SU-DHL-6 (cell line): ENCODE results near the gene DUSP22.
"Not testable (repeated sequence)": the region's sequence is repeated elsewhere in the genome, so short reads cannot be mapped to it uniquely, and the experiment has no call there.

Source experiments
- H2AFZ ChIP-seq: fragments of 200-600 bp; sonication (generic); 2 replicates; pipeline ENCODE4 v1.6.1; 2014; ENCODE audit warnings: low read depth, mild to moderate bottlenecking, moderate library complexity, mixed read lengths, antibody characterized with exemption, low read length; ENCODE audit not compliant: severe bottlenecking
- H3F3A ChIP-seq: fragments of 200-600 bp; shearing (Covaris generic); 2 replicates; pipeline ENCODE4 v1.6.0; 2016; ENCODE audit warnings: antibody characterized with exemption, mild to moderate bottlenecking; ENCODE audit not compliant: insufficient read depth
- H3K27ac ChIP-seq: fragments of 200-600 bp; sonication (generic); 2 replicates; pipeline ENCODE4 v1.5.1; 2016; ENCODE audit warnings: low read depth, mild to moderate bottlenecking, low read length, moderate library complexity, mixed read lengths
- H3K27me3 ChIP-seq: fragments of 200-600 bp; sonication (generic), shearing (Covaris generic); 2 replicates; pipeline ENCODE4 v1.6.0; 2014; ENCODE audit warnings: mild to moderate bottlenecking, low read length
- H3K36me3 ChIP-seq: fragments of 200-600 bp; sonication (generic); 2 replicates; pipeline ENCODE4 v1.6.1; 2014; ENCODE audit warnings: mild to moderate bottlenecking, low read length, mixed read lengths
- H3K4me2 ChIP-seq: fragments of 300-600, 200-600 bp; shearing (Covaris generic), sonication (generic); 2 replicates; pipeline ENCODE4 v1.6.0; 2014; ENCODE audit warnings: low read length, low read depth, mild to moderate bottlenecking; ENCODE audit not compliant: poor library complexity, severe bottlenecking
- H3K4me3 ChIP-seq: fragments of 200-600 bp; sonication (generic); 2 replicates; pipeline ENCODE4 v1.5.1; 2014; ENCODE audit warnings: antibody characterized with exemption, low read length, mild to moderate bottlenecking, mixed read lengths; ENCODE audit not compliant: insufficient read depth, poor library complexity, severe bottlenecking
- H3K79me2 ChIP-seq: fragments of 200-600 bp; sonication (generic); 2 replicates; pipeline ENCODE4 v1.6.1; 2014; ENCODE audit warnings: mild to moderate bottlenecking, low read length, moderate library complexity; ENCODE audit not compliant: insufficient read depth
- H3K9ac ChIP-seq: fragments of 200-600 bp; sonication (generic); 2 replicates; pipeline ENCODE4 v1.7.0; 2014; ENCODE audit warnings: mild to moderate bottlenecking, low read length
- H3K9me2 ChIP-seq: fragments of 200-600 bp; sonication (generic); replicated peaks from 2 replicates; pipeline ENCODE4 v1.6.1; 2014; ENCODE audit warnings: low read length; ENCODE audit not compliant: insufficient read depth
- H3K9me3 ChIP-seq: fragments of 200-600 bp; sonication (generic); 2 replicates; pipeline ENCODE4 v1.6.1; 2014; ENCODE audit warnings: low read length, mixed read lengths; ENCODE audit not compliant: insufficient read depth
- H4K20me1 ChIP-seq: fragments of 200-600 bp; sonication (generic); 2 replicates; pipeline ENCODE4 v1.6.1; 2014; ENCODE audit warnings: low read depth, mild to moderate bottlenecking, antibody characterized with exemption, low read length, moderate library complexity, mixed read lengths
- EZH2phosphoT487 ChIP-seq: fragments of 200-600 bp; sonication (generic), shearing (Covaris generic); conservative IDR thresholded peaks from 2 replicates; pipeline ENCODE4 v1.6.1; 2018; ENCODE audit warnings: mild to moderate bottlenecking, antibody characterized with exemption, low read length, moderate library complexity, mixed read lengths
- TF ChIP-seq, protein P1 (sequence below): fragments of 200-600 bp; sonication (generic); IDR thresholded peaks from one replicate; pipeline ENCODE4 v1.5.1; 2017; ENCODE audit warnings: antibody characterized with exemption, mild to moderate bottlenecking, low read length, moderate library complexity; ENCODE audit not compliant: insufficient read depth, poor library complexity, severe bottlenecking

DUSP22 gene, protein sequence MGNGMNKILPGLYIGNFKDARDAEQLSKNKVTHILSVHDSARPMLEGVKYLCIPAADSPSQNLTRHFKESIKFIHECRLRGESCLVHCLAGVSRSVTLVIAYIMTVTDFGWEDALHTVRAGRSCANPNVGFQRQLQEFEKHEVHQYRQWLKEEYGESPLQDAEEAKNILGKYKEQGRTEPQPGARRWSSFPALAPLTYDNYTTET

DNA sequence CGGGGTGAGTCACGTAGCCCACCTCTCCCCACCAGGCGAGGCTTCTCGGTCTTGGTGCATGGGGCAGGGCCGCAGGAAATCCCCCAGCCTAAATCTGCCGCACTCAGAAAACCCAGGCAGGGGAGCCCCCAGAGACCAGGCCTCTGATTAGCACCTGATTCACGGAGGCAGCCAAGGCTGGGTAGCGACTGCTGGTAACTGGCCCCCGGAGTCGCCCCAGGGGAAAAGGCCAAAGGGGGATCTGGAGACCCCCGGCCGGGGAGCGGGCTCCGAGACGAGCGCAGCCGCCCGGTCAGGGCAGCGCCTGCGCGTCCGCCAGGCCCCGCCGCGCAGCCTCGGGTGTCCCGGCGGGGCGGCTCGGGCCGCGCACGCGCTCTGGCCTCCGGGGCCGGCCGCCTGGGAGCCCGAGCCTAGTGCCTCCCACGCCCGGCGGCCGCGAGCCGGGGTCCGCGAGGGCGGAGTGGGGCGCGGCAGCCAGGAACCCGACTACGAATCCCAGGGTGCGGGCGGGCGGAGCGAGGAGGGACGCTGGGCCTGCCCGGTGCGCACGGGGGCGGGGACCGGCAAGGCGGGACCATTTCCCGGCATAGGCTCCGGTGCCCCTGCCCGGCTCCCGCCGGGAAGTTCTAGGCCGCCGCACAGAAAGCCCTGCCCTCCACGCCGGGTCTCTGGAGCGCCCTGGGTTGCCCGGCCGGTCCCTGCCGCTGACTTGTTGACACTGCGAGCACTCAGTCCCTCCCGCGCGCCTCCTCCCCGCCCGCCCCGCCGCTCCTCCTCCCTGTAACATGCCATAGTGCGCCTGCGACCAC, at the start of gene DUSP22:
Gene DUSP22, plus strand, starts transcription at position 791 of the 809 bp plus-strand sequence. CDS start 53 bp downstream, outside the sequence.
- Histone ChIP-seq H3K27ac (peak within 1 kb of the TSS; percentile 75), H3K27me3 (no peaks in the 10 kb centered on the region), H3K9me2 (no peaks in the 10 kb centered on the region), H3K4me3 (peak within 1 kb of the TSS; percentile 67), H2AFZ (peak within 1 kb of the TSS; percentile 80), H3K9ac (peak within 1 kb of the TSS; percentile 63), H3K9me3 (no peaks in the 10 kb centered on the region), H3K4me2 (peak within 1 kb of the TSS; percentile 85), H4K20me1 (no peaks in the 10 kb centered on the region), H3K36me3 (no peaks in the 10 kb centered on the region), H3F3A (peaks cover 20% of the 10 kb centered on the region), H3K79me2 (no peaks in the 10 kb centered on the region)
- TF ChIP-seq, protein P1, sequence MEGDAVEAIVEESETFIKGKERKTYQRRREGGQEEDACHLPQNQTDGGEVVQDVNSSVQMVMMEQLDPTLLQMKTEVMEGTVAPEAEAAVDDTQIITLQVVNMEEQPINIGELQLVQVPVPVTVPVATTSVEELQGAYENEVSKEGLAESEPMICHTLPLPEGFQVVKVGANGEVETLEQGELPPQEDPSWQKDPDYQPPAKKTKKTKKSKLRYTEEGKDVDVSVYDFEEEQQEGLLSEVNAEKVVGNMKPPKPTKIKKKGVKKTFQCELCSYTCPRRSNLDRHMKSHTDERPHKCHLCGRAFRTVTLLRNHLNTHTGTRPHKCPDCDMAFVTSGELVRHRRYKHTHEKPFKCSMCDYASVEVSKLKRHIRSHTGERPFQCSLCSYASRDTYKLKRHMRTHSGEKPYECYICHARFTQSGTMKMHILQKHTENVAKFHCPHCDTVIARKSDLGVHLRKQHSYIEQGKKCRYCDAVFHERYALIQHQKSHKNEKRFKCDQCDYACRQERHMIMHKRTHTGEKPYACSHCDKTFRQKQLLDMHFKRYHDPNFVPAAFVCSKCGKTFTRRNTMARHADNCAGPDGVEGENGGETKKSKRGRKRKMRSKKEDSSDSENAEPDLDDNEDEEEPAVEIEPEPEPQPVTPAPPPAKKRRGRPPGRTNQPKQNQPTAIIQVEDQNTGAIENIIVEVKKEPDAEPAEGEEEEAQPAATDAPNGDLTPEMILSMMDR, result no peak
- TF ChIP-seq EZH2phosphoT487, result no peak

DNA sequence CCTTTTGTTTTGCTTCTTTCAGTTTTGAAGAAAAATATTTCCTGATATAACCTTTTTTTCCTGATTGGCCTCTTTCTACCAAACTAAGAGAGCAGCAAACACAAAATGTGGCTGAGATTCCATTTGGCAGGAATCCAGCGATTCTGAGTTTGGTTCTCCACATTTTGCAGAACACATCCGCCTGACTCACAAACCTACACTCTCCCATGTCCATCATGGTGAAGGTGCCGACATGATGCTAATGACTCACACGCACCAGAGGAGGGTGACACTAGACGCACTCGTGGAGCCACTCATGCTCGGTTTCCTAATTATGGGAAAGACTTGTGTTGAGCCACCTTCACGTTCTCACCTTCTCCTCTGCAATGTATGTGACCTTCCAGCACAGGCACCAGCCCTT, 45.9 kb upstream of the DUSP22 start:
- Histone ChIP-seq H3K9me2 (no peaks in the 10 kb centered on the region), H3K27me3 (no peaks in the 10 kb centered on the region), H3K4me2 (no peak overlapping the region), H3K9me3 (no peaks in the 10 kb centered on the region), H3K9ac (no peak overlapping the region), H3F3A (no peaks in the 10 kb centered on the region), H2AFZ (no peak overlapping the region), H3K79me2 (no peaks in the 10 kb centered on the region), H4K20me1 (no peaks in the 10 kb centered on the region), H3K4me3 (no peak overlapping the region), H3K36me3 (no peaks in the 10 kb centered on the region), H3K27ac (no peak overlapping the region)
- TF ChIP-seq, protein P1, result no peak
- no peak for TF ChIP-seq EZH2phosphoT487

DNA sequence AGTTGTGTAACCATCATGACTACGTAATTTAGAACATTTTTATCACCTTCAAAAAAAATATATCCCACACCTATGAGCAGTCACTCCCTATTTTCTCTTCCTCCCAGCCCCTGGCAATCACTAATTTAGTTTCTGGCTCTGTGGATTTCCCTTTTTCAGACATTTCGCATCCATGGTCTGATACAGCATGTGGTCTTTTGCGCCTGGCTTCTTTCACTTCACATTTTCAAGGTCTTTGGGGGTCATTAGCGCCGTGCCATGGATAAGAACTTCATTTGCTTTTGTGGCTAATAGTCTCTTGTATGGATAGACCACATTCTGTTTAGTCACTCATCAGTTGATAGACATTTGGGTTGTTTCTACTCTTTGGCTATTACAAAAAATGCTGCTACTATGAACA, 44.9 kb upstream of the DUSP22 start:
- H4K20me1 ChIP-seq, result no peaks in the 10 kb centered on the region
- no peaks in the 10 kb centered on the region for H3K79me2 ChIP-seq
- no peak overlapping the region for H3K27ac ChIP-seq
- no peaks in the 10 kb centered on the region for H3F3A ChIP-seq
- TF ChIP-seq EZH2phosphoT487, result no peak
- TF ChIP-seq, protein P1, result no peak
- H3K4me2 ChIP-seq, result no peak overlapping the region
- no peak overlapping the region for H2AFZ ChIP-seq
- H3K9me2 ChIP-seq, result no peaks in the 10 kb centered on the region
- H3K36me3 ChIP-seq, result no peaks in the 10 kb centered on the region
- no peaks in the 10 kb centered on the region for H3K9me3 ChIP-seq
- no peak overlapping the region for H3K4me3 ChIP-seq
- no peak overlapping the region for H3K9ac ChIP-seq
- H3K27me3 ChIP-seq, result no peaks in the 10 kb centered on the region

DNA sequence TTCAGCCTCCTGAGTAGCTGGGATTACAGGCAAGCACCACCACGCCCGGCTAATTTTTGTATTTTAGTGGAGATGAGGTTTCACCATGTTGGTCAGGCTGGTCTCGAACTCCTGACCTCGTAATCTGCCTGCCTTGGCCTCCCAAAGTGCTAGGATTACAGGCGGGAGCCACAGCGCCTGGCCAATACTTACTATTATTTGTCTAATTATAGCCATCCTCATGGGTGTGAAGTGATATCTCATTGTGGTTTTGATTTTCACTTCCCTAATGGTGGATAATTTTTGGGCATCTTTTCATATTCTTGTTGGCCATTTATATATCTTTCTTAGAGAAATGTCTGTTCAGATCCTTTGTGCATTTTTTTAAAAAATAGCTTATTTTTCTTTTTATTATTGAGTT, 44.2 kb upstream of the DUSP22 start:
- H3K9me2 ChIP-seq, H3K9me3 ChIP-seq, H2AFZ ChIP-seq, H3K27me3 ChIP-seq, H3K27ac ChIP-seq, H3K9ac ChIP-seq, H3K36me3 ChIP-seq, H4K20me1 ChIP-seq, H3F3A ChIP-seq, H3K4me3 ChIP-seq, H3K4me2 ChIP-seq, H3K79me2 ChIP-seq: not testable (repeated sequence)
